ENCODE measurements around the gene LMAN2L. TPM values are rescaled to one million over a fixed set of nuclear protein-coding genes. Genes with fewer than 3 reads are reported as not detected.
A peak's percentile ranks its signal among the peaks of the same experiment; 100 is the strongest.

The LMAN2L gene
- total and polyA plus RNA-seq, 2 of the 8 experiments (the other 6 are each of a cell fraction or from before 2014, with no cell fraction given): 14.3 to 17.6 TPM

GRCh38 chr2:96759548-96759947 lies 19.7 kb upstream of the LMAN2L start:
- Histone ChIP-seq H4K5ac (ENCODE audit: insufficient read length, low read depth, low read length) (no peak overlapping the region), H3K56ac (replicated peaks; ENCODE audit: insufficient read length, low read depth, low read length) (no peak overlapping the region), H3K4me3 (ENCODE audit: extremely low read depth in 1 of 4, insufficient read depth in 2 of 4, low read depth in 3 of 4, low read length in 4 of 4) (no peak overlapping the region), H3K23ac (ENCODE audit: insufficient read length) (no peak overlapping the region), H2BK12ac (ENCODE audit: low read depth, low read length) (no peak overlapping the region), H3K23me2 (ENCODE audit: low read depth, low read length) (peaks cover 11% of the 10 kb centered on the region), H4K8ac (ENCODE audit: extremely low read depth, insufficient read depth, low read length) (no peak overlapping the region), H3K27me3 (replicated peaks in 1 of 4; ENCODE audit: control insufficient read depth in 3 of 4, extremely low read depth in 1 of 4, insufficient read depth in 3 of 4, low read length in 3 of 4) (peaks cover 0 to 8% (median 4%) of the 10 kb centered on the region in 4 experiments; a peak in 2 of 7 replicates), H2BK20ac (ENCODE audit: low read length) (no peak overlapping the region), H3K27ac (ENCODE audit: low read depth, low read length) (no peak overlapping the region), H3K79me2 (ENCODE audit: control insufficient read depth in 1 of 2, insufficient read depth in 2 of 2, low read length in 2 of 2) (peaks cover 0 to 9% of the 10 kb centered on the region in 2 experiments; a peak in 1 of 4 replicates), H3K79me1 (ENCODE audit: low read depth, low read length) (no peaks in the 10 kb centered on the region), H2AFZ (ENCODE audit: low read length) (no peak overlapping the region), H2BK5ac (ENCODE audit: low read depth, low read length) (peak overlapping the region; percentile 44; the same call in 1 of the 2 replicates), H3K14ac (ENCODE audit: insufficient read length) (no peak overlapping the region), H2BK120ac (replicated peaks; ENCODE audit: low read depth, low read length) (no peak overlapping the region), H4K20me1 (replicated peaks in 1 of 2; ENCODE audit: control insufficient read depth in 1 of 2, insufficient read depth in 2 of 2, low read length in 2 of 2) (peaks cover 0 to 9% of the 10 kb centered on the region in 2 experiments), H3K4me1 (replicated peaks in 1 of 4; ENCODE audit: control insufficient read depth in 3 of 4, insufficient read depth in 4 of 4, low read length in 3 of 4) (peaks cover 11 to 40% (median 26%) of the 10 kb centered on the region in 4 experiments), H3K9ac (replicated peaks in 1 of 4; ENCODE audit: extremely low read depth in 1 of 4, low read depth in 3 of 4, low read length in 3 of 4) (no peak overlapping the region), H2AK5ac (ENCODE audit: low read depth, low read length) (0 out of 2 replicates have a peak overlapping the region, but pooled peaks have one; percentile 18), H3K36me3 (ENCODE audit: control insufficient read depth in 2 of 4, insufficient read depth in 4 of 4, low read length in 3 of 4) (no peaks in the 10 kb centered on the region), H3K4me2 (ENCODE audit: insufficient read depth in 1 of 2, low read depth in 2 of 2, low read length in 2 of 2) (peak overlapping the region in 1 of 2 experiments; percentile 79; a peak in 1 of 4 replicates), H3K4ac (replicated peaks; ENCODE audit: insufficient read length, low read depth, low read length) (no peak overlapping the region), H4K91ac (replicated peaks; ENCODE audit: insufficient read length, low read length) (no peak overlapping the region), H3K18ac (ENCODE audit: extremely low read depth, low read length) (no peak overlapping the region), H2BK15ac (ENCODE audit: low read length) (0 out of 2 replicates have a peak overlapping the region, but pooled peaks have one; percentile 8), H3K9me3 (ENCODE audit: insufficient read depth in 2 of 2, low read depth in 1 of 2, low read length in 1 of 2) (no peaks in the 10 kb centered on the region)
- 88% methylated on average over 4 of the region's 4 CpGs; no CpG with 5 or more reads in 1 of the 2 experiments for WGBS, 2 experiments (ENCODE audit: extremely low coverage in 1 of 2, insufficient coverage in 1 of 2, insufficient read length in 1 of 2, insufficient replicate concordance in 2 of 2, low coverage in 1 of 2, low lambda C conversion rate in 2 of 2, missing lambda C conversion rate in 1 of 2)
- FAIRE-seq (no peak), DNase-seq (ENCODE audit: low read depth in 1 of 2, low spot score in 2 of 2) (no peak)
- POLR2A ChIA-PET (ENCODE audit: partially characterized antibody): interaction anchor here (1.1 kb wide), 1 partner anchor 61 kb away, joined by 3 read pairs; no protein-coding TSS in a partner anchor
- CTCF ChIA-PET (ENCODE audit: partially characterized antibody): interaction anchor here (0.5 to 5.5 kb wide), 7 partner anchors 10 to 60 kb away, joined by 3 to 46 read pairs (median 4); no protein-coding TSS in a partner anchor
- TF ChIP-seq SRF (IDR thresholded peaks at IDR 0.05; ENCODE audit: low read depth, low read length) (no peak), CHD2 (IDR thresholded peaks at IDR 0.05; ENCODE audit: low read length) (no peak), E2F6 (IDR thresholded peaks at IDR 0.05) (no peak), HDAC2 (IDR thresholded peaks at IDR 0.05; ENCODE audit: borderline replicate concordance in 1 of 2, low read depth in 2 of 2, low read length in 2 of 2) (no peak), JUND (IDR thresholded peaks at IDR 0.05; ENCODE audit: low read length) (no peak)

Data from H1 (cell line).